ENCODE results near the gene SYPL1. TPM values are rescaled to one million over a fixed set of nuclear protein-coding genes. Genes with fewer than 3 reads are reported as not detected.
A peak's percentile ranks its signal among the peaks of the same experiment; 100 is the strongest.

The SYPL1 gene
- total and polyA plus RNA-seq, 7 donors, result 66.3 to 113 (median 79.0) TPM

DNA sequence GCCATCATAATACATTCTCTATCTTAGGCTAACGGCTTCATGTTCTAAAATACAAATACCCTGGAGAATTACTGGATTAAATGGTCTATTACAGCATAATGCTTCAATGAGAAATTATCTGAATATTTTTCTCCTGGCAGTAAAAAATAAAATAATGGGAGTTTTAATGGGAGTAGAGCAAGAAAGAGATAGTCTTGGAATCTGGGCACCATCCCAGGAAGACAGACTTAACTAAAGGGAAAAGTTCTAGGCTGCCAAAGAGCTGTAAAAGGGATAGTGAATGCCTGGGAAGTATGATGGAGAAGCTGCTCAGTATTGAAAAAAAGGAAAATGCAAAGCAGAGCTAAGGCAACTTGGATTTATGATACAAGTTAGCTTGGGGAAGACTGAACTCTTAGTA lies 12.1 kb upstream of the SYPL1 start:
- intact Hi-C loops (cut with DNase I), result no loop called here
- H3K4me1 ChIP-seq, result peaks cover 73% of the 10 kb centered on the region
- ATAC-seq (no peak), DNase-seq (no peak)
- no peaks in the 10 kb centered on the region for H3K27me3 ChIP-seq (ENCODE audit: insufficient read depth in 3 of 3, low read length in 2 of 3)
- TF ChIP-seq, protein P1, sequence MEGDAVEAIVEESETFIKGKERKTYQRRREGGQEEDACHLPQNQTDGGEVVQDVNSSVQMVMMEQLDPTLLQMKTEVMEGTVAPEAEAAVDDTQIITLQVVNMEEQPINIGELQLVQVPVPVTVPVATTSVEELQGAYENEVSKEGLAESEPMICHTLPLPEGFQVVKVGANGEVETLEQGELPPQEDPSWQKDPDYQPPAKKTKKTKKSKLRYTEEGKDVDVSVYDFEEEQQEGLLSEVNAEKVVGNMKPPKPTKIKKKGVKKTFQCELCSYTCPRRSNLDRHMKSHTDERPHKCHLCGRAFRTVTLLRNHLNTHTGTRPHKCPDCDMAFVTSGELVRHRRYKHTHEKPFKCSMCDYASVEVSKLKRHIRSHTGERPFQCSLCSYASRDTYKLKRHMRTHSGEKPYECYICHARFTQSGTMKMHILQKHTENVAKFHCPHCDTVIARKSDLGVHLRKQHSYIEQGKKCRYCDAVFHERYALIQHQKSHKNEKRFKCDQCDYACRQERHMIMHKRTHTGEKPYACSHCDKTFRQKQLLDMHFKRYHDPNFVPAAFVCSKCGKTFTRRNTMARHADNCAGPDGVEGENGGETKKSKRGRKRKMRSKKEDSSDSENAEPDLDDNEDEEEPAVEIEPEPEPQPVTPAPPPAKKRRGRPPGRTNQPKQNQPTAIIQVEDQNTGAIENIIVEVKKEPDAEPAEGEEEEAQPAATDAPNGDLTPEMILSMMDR (IDR thresholded peaks at IDR 0.05), result no peak
- no peaks in the 10 kb centered on the region for H3K36me3 ChIP-seq (ENCODE audit: insufficient read depth in 1 of 2, low read depth in 1 of 2)
- 39 to 71% (median 54%) methylated on average over 1 of the region's 1 CpG for WGBS, 3 donors
- H3K9me3 ChIP-seq, result no peaks in the 10 kb centered on the region
- peak overlapping the region; percentile 80 for H3K27ac ChIP-seq
- H3K4me3 ChIP-seq, result no peak overlapping the region

DNA sequence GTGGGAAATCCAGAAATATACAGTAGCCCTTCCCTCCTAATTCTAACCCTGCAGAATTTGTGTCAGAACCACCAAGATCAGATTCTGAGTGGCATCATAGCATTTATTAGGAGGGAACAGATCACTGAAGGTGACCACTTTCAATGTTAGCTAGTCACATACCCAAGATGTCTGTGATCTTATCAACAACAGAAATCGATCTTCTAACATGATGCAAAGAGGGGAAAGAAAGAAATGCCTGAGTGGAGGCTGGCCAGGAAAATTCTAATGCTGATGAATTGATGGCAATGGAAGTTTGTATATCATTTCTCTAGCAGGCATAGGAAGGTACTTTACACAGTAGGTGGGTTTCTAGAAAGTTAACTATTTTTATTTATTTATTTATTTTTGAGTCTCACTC lies 10.6 kb upstream of the SYPL1 start:
- Histone ChIP-seq H3K36me3 (ENCODE audit: insufficient read depth in 1 of 2, low read depth in 1 of 2) (no peaks in the 10 kb centered on the region), H3K27me3 (ENCODE audit: insufficient read depth in 3 of 3, low read length in 2 of 3) (no peaks in the 10 kb centered on the region), H3K4me3 (no peak overlapping the region), H3K4me1 (peaks cover 68% of the 10 kb centered on the region), H3K9me3 (no peaks in the 10 kb centered on the region), H3K27ac (peak overlapping the region; percentile 66)
- intact Hi-C loops (cut with DNase I), result no loop called here
- WGBS, 3 donors, result 87 to 89% (median 88%) methylated on average over 1 of the region's 1 CpG
- ATAC-seq, result no peak
- DNase-seq, result no peak
- TF ChIP-seq, protein P1 (IDR thresholded peaks at IDR 0.05), result no peak

DNA sequence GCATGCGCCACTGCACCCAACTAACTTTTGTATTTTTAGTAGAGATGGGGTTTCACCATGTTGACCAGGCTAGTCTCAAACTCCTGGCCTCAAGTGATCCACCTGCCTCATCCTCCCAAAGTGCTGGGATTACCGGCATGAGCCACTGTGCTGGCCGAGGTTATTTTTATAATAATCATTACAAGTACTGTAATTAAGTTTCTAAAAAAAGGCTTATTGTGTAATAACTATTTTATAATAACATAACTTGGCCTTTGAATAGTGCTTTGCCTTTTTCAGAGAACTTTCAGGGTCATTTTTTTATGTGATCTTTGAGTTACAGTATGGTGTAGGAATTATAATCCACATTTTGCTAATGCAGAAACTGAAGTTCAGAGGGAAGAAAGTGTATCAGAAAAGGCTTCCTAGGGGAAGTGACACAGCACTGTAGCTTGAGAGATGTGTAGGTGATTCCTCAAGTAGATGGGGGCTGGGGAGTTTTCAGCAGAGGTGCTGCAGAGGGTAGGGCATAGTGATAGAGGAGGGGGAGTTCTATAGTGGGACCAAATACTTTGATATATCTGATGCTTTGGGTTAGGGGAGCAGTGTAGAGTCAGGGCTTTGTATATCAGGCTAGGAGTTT lies 9.2 kb upstream of the SYPL1 start:
- WGBS, 3 donors, result 38 to 73% (median 40%) methylated on average over 3 of the region's 3 CpGs
- H3K27ac ChIP-seq, result peak overlapping the region; percentile 66
- no peak overlapping the region for H3K4me3 ChIP-seq
- no peaks in the 10 kb centered on the region for H3K27me3 ChIP-seq (ENCODE audit: insufficient read depth in 3 of 3, low read length in 2 of 3)
- peaks cover 73% of the 10 kb centered on the region for H3K4me1 ChIP-seq
- DNase-seq, result no peak
- H3K36me3 ChIP-seq (ENCODE audit: insufficient read depth in 1 of 2, low read depth in 1 of 2), result no peaks in the 10 kb centered on the region
- H3K9me3 ChIP-seq, result no peaks in the 10 kb centered on the region
- ATAC-seq, result peak in 1 of 4 donors; percentile 7
- TF ChIP-seq, protein P1 (IDR thresholded peaks at IDR 0.05), result no peak
- intact Hi-C loops (cut with DNase I), result no loop called here

DNA sequence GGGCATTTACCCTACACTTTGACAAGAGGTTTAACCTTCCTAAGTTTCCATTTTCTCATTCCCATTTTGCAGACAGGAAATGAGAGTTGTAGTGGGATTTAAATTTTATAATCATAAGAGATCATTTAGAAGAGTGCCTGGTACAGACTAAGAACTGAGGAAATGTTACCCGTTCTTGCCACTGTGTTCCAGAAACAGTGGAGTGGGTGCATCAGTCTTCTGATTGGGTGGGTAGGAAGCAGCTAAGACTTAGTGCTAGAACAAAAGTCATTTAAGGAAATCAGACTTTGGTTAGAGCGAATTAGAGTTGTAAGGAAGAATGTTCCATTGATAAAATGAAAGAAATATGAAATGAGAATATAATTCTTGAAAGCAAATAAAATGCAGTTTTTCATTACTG lies 8.4 kb upstream of the SYPL1 start:
- Histone ChIP-seq H3K4me1 (peaks cover 68% of the 10 kb centered on the region), H3K27me3 (ENCODE audit: insufficient read depth in 3 of 3, low read length in 2 of 3) (no peaks in the 10 kb centered on the region), H3K36me3 (ENCODE audit: insufficient read depth in 1 of 2, low read depth in 1 of 2) (no peaks in the 10 kb centered on the region), H3K4me3 (no peak overlapping the region), H3K9me3 (no peaks in the 10 kb centered on the region), H3K27ac (peak overlapping the region; percentile 66)
- ATAC-seq (no peak), DNase-seq (no peak)
- TF ChIP-seq, protein P1 (IDR thresholded peaks at IDR 0.05), result no peak
- WGBS, 3 donors, result 81 to 89% (median 81%) methylated on average over 2 of the region's 2 CpGs
- intact Hi-C loops (cut with DNase I), result no loop called here

DNA sequence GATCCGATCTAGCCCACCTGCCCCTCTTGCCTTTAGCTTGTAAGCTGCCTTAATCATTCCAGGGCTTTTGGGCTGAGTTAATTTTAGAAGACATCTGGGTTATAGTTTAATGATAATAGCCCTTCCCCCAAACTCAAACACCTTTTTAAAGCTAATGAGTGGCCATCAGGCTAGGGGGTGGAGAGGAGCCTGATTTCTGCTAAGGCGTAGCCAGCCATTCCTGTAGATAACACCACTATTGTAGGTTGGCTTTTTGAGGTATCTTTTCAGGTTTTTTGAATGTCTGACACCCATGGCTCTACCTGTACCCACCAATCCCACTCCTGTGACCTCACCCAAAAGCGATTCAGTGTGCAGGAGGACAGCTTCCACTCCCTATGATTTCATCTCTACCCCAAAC lies 7.6 kb upstream of the SYPL1 start:
- ATAC-seq (no peak), DNase-seq (no peak)
- Histone ChIP-seq H3K27ac (peak overlapping the region; percentile 46), H3K4me1 (peaks cover 62% of the 10 kb centered on the region), H3K27me3 (ENCODE audit: insufficient read depth in 3 of 3, low read length in 2 of 3) (no peaks in the 10 kb centered on the region), H3K4me3 (no peak overlapping the region), H3K9me3 (no peaks in the 10 kb centered on the region), H3K36me3 (ENCODE audit: insufficient read depth in 1 of 2, low read depth in 1 of 2) (no peaks in the 10 kb centered on the region)
- intact Hi-C loops (cut with DNase I), result loop anchor here in 1 of 2 donors (10.0 kb wide), 1 partner anchor 1105 kb away; the partner anchor contains the start of gene KMT2E
- 72 to 80% (median 73%) methylated on average over 3 of the region's 3 CpGs for WGBS, 3 donors
- TF ChIP-seq, protein P1 (IDR thresholded peaks at IDR 0.05), result no peak

All from psoas muscle (tissue), 8 donors.